Esophagus (tissue), 2 donors: ENCODE measurements around the gene CAPN3. TPM values are rescaled to one million over a fixed set of nuclear protein-coding genes. Genes with fewer than 3 reads are reported as not detected.

Experiments
- H3K27ac ChIP-seq, 2 donors: one replicate each; pipeline ENCODE4 v1.5.1; 2013; ENCODE audit warnings: low read depth in 2 of 2, mild to moderate bottlenecking in 2 of 2, inconsistent platforms in 1 of 2, low read length in 1 of 2, moderate library complexity in 1 of 2
- H3K27me3 ChIP-seq, 2 donors: one replicate each; pipeline ENCODE4 v1.6.1; 2013; ENCODE audit warnings: low read length in 2 of 2, control low read depth in 1 of 2, mild to moderate bottlenecking in 1 of 2; ENCODE audit not compliant: insufficient read depth in 2 of 2, control insufficient read depth in 1 of 2
- H3K36me3 ChIP-seq, 2 donors: one replicate each; pipeline ENCODE4 v1.6.1; 2013; ENCODE audit warnings: low read length in 1 of 2; ENCODE audit not compliant: control insufficient read depth in 2 of 2, insufficient read depth in 2 of 2
- H3K4me1 ChIP-seq, 2 donors: one replicate each; pipeline ENCODE4 v1.6.1; 2013; ENCODE audit warnings: low read length in 1 of 2; ENCODE audit not compliant: control insufficient read depth in 2 of 2, insufficient read depth in 2 of 2
- H3K4me3 ChIP-seq, 2 donors: one replicate each; pipeline ENCODE4 v1.5.1; 2013; ENCODE audit warnings: low read length in 2 of 2, mild to moderate bottlenecking in 2 of 2, low read depth in 1 of 2, moderate library complexity in 1 of 2
- H3K9me3 ChIP-seq, 2 donors: one replicate each; pipeline ENCODE4 v1.6.1; 2013; ENCODE audit warnings: mild to moderate bottlenecking in 2 of 2, low read depth in 1 of 2, low read length in 1 of 2, moderate library complexity in 1 of 2; ENCODE audit not compliant: control insufficient read depth in 2 of 2, insufficient read depth in 1 of 2
- WGBS, 2 donors: extraction: QIAGEN DNeasy Blood & Tissue Kit; methylation state at CpG; one replicate each; pipeline ENCODE4 v1.1.7; 2013; 5-methylcytosine and 5-hydroxymethylcytosine counted together
- polyA plus RNA-seq, 2 donors: library from polyadenylated mRNA; stranded (reverse); fragments of 200-250 nt; gene quantifications; one replicate each; pipeline ENCODE4 v1.2.3, GENCODE V29; 2013
- donor health status: healthy with polysubstance abuse.
- donor health status: Bipolar disorder and iron deficiency.

The CAPN3 gene
- polyA plus RNA-seq, 2 donors: 7.4 to 25.8 TPM

DNA sequence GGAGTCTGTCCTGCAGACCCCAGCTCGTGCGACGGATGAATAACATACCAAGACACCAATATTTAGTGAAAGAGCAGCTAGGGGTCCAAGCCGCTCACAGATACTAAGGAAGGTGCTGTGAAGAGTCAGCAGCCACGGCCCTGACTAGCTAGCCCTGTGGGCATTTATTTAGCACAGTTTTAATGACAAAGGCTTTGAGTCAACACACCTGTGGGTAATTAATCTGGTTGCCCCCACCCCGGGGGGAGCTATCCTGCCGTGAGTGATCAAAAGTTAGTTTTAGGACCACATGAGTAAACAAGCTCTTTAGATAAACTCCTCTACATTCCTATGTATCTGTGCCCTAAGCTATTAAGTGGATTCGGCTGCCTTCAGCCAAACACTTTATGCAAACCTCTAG is 18.7 kb downstream of the CAPN3 start:
- Histone ChIP-seq H3K27ac (no peak overlapping the region), H3K36me3 (no peaks in the 10 kb centered on the region), H3K27me3 (no peaks in the 10 kb centered on the region), H3K9me3 (no peaks in the 10 kb centered on the region), H3K4me3 (no peak overlapping the region), H3K4me1 (no peaks in the 10 kb centered on the region)
- 77 to 81% methylated on average over 8 of the region's 8 CpGs for WGBS, 2 donors

DNA sequence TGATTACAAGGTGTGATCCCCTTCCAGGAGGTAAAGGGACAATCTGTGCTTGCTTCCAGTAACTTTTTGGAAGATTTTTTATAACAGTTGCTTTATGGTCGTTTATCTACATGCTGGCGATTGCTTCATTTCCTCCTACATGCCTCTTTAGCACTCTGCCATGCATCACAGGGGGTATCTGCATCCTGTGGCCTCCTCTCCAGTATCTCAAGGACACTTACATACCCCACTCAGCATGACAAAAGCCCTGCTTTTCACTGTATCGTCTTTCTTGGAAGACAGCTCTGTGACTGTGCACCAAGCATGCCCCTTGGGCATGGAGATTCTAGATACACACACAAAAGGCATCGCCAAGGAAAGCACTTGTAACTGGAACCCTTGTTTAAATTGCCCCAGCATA is 25.3 kb downstream of the CAPN3 start:
- H3K4me3 ChIP-seq: no peak overlapping the region
- 61 to 69% methylated on average over 4 of the region's 4 CpGs for WGBS, 2 donors
- no peaks in the 10 kb centered on the region for H3K4me1 ChIP-seq
- H3K27me3 ChIP-seq: no peaks in the 10 kb centered on the region
- peaks cover 0 to 4% of the 10 kb centered on the region in 2 donors for H3K36me3 ChIP-seq
- no peaks in the 10 kb centered on the region for H3K9me3 ChIP-seq
- H3K27ac ChIP-seq: no peak overlapping the region

DNA sequence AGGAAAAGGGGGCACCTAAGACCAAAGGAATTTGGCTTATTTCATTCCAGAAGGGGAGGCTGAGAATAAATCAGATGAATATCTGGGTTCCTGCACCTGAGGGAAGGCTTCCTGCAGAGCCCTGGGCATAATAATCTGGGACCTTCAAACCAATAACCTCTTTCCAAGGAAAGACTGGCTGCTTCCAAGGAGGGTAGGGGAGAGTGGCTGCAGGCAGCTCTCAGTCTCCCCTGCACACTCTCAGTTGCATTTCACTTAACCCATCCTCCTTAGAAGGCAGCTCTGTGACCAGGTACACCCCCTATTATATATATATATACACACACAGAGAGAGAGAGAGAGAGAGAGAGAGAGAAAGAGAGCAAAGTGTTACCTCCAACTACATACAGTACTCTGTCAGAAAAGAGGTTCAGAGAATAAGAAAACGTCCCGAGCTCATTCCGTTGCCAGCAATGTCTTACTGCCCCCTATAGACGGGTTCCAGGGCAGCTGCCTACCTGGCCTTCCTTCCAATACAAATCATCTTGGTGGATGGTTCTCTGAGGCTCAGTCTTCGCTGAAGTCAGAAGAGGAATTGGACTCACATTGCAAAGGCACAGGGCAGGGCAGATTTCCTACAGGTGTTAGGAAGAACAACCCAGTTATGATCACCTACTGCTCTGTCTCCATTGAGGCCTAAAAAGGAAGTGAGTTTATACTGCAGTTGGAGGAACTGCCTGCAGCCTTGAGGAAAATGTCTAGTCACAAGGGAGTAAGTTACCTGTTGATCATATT is 26.1 kb downstream of the CAPN3 start:
- no peak overlapping the region for H3K4me3 ChIP-seq
- no peak overlapping the region for H3K27ac ChIP-seq
- peaks cover 0 to 4% of the 10 kb centered on the region in 2 donors for H3K36me3 ChIP-seq
- 42 to 62% methylated on average over 5 of the region's 5 CpGs for WGBS, 2 donors
- H3K27me3 ChIP-seq: no peaks in the 10 kb centered on the region
- no peaks in the 10 kb centered on the region for H3K9me3 ChIP-seq
- no peaks in the 10 kb centered on the region for H3K4me1 ChIP-seq

DNA sequence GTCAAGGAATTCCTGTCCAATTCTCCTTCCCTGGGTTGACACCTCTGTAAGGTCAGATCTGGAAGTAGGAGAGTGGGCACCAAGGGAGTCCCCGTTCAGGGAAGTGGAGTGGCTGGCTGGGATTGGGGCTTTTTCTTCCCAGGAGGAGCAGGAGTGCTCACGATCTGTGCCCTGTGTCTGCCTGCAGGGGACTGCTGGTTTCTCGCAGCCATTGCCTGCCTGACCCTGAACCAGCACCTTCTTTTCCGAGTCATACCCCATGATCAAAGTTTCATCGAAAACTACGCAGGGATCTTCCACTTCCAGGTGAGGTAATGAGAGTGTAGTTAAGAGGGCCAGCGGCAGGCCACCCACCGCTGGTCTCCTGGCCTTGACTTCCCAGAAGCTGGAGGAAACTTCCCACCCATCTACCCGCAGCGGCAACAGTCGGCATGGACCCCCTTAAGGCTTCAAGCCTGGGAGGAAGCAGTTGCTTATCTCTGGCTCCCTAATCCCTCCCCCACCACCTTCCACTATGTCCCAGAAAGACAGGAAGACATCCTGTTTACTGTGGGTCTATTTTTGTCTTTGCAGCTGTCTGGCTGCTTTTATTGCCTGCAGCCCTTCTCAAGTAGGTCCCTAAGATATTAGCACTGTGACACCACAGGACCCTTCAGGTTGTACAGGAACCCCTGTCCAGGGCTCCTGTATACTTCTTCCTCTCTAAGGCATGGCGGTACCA is 26.8 kb downstream of the CAPN3 start:
- Histone ChIP-seq H3K27me3 (no peaks in the 10 kb centered on the region), H3K4me1 (no peaks in the 10 kb centered on the region), H3K4me3 (no peak overlapping the region), H3K27ac (no peak overlapping the region), H3K36me3 (peaks cover 0 to 4% of the 10 kb centered on the region in 2 donors), H3K9me3 (no peaks in the 10 kb centered on the region)
- 85 to 88% methylated on average over 12 of the region's 12 CpGs for WGBS, 2 donors

DNA sequence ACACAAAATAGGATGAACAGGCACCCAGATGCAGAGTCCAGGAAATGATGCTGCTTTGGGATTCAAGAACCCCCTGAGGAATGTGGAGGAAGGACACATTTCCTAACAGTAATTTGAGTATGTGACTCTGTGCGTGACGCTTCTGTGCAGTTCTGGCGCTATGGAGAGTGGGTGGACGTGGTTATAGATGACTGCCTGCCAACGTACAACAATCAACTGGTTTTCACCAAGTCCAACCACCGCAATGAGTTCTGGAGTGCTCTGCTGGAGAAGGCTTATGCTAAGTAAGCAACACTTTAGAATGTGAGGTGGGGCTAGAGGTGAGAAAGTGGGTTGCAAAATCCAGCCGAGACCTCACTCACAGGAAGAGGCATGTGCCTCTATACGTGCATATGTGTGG is 28.3 kb downstream of the CAPN3 start:
- H3K9me3 ChIP-seq: no peaks in the 10 kb centered on the region
- H3K4me1 ChIP-seq: no peaks in the 10 kb centered on the region
- 86% methylated on average over 8 of the region's 8 CpGs for WGBS, 2 donors

DNA sequence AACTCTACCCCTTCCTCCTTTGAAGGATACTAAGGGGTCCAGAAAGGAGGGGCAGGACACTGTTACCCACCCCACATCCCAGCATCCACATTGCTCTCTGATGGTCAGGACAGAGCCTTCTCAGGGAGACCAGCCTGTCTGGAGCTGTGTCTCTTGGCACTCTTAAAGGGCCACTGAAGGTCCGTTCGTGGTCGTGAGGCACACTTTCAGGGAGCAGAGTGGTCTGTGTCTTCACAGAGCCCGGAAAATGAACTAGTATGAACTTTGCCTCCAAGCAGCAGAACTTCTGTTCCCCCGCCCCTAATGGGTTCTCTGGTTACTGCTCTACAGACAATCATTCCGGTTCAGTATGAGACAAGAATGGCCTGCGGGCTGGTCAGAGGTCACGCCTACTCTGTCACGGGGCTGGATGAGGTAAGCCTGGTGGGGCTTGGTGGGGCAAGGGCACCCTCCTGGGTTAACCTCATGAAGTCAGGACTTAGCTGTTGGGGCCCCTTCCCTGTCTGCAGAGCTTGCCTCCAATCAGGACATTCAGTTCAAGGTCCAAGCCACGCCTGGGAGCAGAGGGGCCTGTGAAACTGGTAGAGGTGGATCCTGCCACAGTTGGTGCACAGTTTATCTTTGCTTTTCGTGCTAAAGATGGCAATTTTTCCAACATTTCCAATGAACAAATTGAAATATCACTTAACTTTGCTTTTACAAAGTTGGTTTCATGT is 33.2 kb downstream of the CAPN3 start:
- Histone ChIP-seq H3K36me3 (peaks cover 0 to 7% of the 10 kb centered on the region in 2 donors), H3K27me3 (no peaks in the 10 kb centered on the region), H3K9me3 (no peaks in the 10 kb centered on the region), H3K4me3 (no peak overlapping the region), H3K4me1 (no peaks in the 10 kb centered on the region), H3K27ac (no peak overlapping the region)
- 76 to 88% methylated on average over 11 of the region's 11 CpGs for WGBS, 2 donors

More for the DNA sequence above, 28.3 kb downstream of the CAPN3 start:
- Histone ChIP-seq H3K27ac (no peak overlapping the region), H3K4me3 (no peak overlapping the region), H3K36me3 (peaks cover 0 to 4% of the 10 kb centered on the region in 2 donors), H3K27me3 (no peaks in the 10 kb centered on the region)

DNA sequence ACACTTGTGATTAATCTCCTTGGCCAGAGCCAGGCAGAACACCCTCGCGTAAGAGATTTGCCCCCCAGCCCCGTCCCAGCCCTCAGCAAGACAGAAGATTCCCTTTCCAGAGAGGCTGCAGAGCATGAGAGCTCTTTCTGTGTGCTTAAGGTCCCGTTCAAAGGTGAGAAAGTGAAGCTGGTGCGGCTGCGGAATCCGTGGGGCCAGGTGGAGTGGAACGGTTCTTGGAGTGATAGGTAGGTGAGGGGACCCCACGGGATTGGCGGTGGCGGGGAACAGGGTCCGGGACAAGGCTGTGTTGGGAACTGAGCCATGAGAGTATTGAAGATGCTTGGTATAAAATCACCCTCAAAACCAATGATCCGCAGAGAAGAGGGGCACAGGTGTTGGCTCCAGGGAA is 34.8 kb downstream of the CAPN3 start:
- Histone ChIP-seq H3K4me1 (no peaks in the 10 kb centered on the region), H3K27me3 (no peaks in the 10 kb centered on the region), H3K27ac (no peak overlapping the region), H3K36me3 (peaks cover 0 to 7% of the 10 kb centered on the region in 2 donors), H3K9me3 (no peaks in the 10 kb centered on the region), H3K4me3 (no peak overlapping the region)
- 82 to 92% methylated on average over 13 of the region's 13 CpGs for WGBS, 2 donors

DNA sequence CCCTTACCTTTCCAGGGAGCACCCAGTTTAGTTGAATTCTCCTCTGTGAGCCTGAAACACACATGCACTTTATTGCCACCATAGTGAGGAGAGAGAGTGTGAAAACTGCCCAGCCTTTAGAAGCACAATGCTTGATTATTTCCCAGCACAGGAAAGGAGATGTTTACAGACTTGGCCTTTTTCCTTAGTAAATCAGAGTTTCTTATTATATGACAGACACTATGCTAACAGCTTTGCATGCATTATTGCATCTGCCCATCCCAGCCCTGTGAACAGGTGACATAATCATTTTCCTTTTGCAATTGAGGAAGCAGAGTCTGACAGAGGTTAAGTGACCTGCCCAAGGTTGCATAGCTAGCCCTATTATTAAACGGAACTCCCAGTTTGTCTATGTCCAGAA is 36.5 kb downstream of the CAPN3 start:
- Histone ChIP-seq H3K36me3 (peaks cover 0 to 7% of the 10 kb centered on the region in 2 donors), H3K4me1 (no peaks in the 10 kb centered on the region)

DNA sequence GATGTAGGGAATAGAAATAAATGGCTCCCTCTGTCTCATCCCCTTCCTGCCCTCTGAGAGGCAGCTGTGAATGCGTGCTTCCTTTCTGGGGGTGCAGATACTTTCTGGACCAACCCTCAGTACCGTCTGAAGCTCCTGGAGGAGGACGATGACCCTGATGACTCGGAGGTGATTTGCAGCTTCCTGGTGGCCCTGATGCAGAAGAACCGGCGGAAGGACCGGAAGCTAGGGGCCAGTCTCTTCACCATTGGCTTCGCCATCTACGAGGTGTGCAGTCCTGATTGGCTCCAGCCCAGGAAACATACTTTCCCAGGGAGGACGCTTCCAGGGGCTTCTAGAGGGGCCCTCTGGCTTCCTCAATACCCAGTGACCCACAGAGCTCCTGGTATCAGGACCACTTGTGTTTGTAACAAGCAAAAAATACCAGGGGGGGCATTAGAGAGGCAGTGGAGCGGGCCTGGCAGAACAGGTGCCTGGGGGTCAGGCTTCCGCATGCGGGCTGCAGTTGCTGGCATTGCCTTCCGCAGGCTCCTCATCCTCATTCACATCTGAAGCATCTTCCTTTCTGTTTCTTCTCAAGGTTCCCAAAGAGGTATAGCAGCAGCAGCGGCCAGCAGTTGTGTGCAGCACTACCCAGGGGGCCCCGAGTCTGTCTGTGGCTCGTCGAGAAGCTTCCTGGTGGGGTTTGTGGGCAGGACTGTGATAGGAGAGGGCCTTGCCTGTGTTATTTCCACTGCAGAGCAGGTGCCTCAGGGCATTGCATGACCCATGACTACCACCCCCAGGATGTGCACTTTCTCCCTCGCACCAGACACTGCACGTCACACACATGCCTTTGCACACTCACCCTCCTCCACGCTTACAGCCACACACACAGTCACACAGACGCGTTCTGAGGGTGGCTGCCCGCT is 42.5 kb downstream of the CAPN3 start:
- H3K27ac ChIP-seq: no peak overlapping the region
- H3K27me3 ChIP-seq: no peaks in the 10 kb centered on the region
- no peak overlapping the region for H3K4me3 ChIP-seq
- H3K4me1 ChIP-seq: no peaks in the 10 kb centered on the region
- peaks cover 0 to 20% of the 10 kb centered on the region in 2 donors for H3K36me3 ChIP-seq
- WGBS, 2 donors: 86% methylated on average over 24 of the region's 24 CpGs
- H3K9me3 ChIP-seq: no peaks in the 10 kb centered on the region

More for the DNA sequence above, 36.5 kb downstream of the CAPN3 start:
- Histone ChIP-seq H3K4me3 (no peak overlapping the region), H3K27ac (no peak overlapping the region), H3K9me3 (no peaks in the 10 kb centered on the region), H3K27me3 (no peaks in the 10 kb centered on the region)
- WGBS, 2 donors: 52 to 71% methylated on average over 1 of the region's 1 CpG
